UCSD-AML1 (cell line): ENCODE measurements around the gene CLIC3.

Experiments
- DNase-seq: peaks from one replicate; lab custom pipeline; 2025; ENCODE audit not compliant: unreplicated experiment; lab: John Stamatoyannopoulos, UW

Gene CLIC3

GRCh38 chr9:137004285-137004684 is 7.9 kb upstream of the CLIC3 start:
- DNase-seq = peak; percentile 22

- DNase-seq = no peak
Measured at GRCh38 chr9:137002646-137003041, 6.3 kb upstream of the CLIC3 start.

- no peak for DNase-seq
Measured at GRCh38 chr9:137001857-137002645, 5.7 kb upstream of the CLIC3 start.

GRCh38 chr9:137000177-137000930 is 4.0 kb upstream of the CLIC3 start:
- no peak for DNase-seq

- DNase-seq = peak; percentile 76
Measured at GRCh38 chr9:136997830-136998234, 1.5 kb upstream of the CLIC3 start.

- DNase-seq = no peak
Measured at GRCh38 chr9:136997371-136997770, 1.0 kb upstream of the CLIC3 start.

GRCh38 chr9:136995772-136996311 is 526 bp downstream of the CLIC3 start:
- no peak for DNase-seq

- DNase-seq = no peak
Measured at GRCh38 chr9:136995362-136995761, 1.0 kb downstream of the CLIC3 start.

- DNase-seq = no peak
Measured at GRCh38 chr9:136994888-136995230, 1.5 kb downstream of the CLIC3 start.

- no peak for DNase-seq
Measured at GRCh38 chr9:136994180-136994887, 2.0 kb downstream of the CLIC3 start.

- DNase-seq = no peak
Measured at GRCh38 chr9:136992819-136993369, 3.5 kb downstream of the CLIC3 start.

- DNase-seq = peak; percentile 91
Measured at GRCh38 chr9:136991993-136992818, 4.2 kb downstream of the CLIC3 start, which contains the start of gene PAXX. Gene PAXX (plus strand): TSS chr9:136992422. CDS start chr9:136992444, 22 bp downstream.

- DNase-seq = no peak
Measured at GRCh38 chr9:136990242-136990911, 6.0 kb downstream of the CLIC3 start.

GRCh38 chr9:136988872-136989271 is 7.5 kb downstream of the CLIC3 start:
- DNase-seq = no peak

GRCh38 chr9:136985853-136986252 is 10.5 kb downstream of the CLIC3 start:
- DNase-seq = no peak

- DNase-seq = no peak
Measured at GRCh38 chr9:136985027-136985602, 11.3 kb downstream of the CLIC3 start.

- DNase-seq = no peak
Measured at GRCh38 chr9:136984464-136985026, 11.8 kb downstream of the CLIC3 start.

GRCh38 chr9:136983656-136984314 is 12.6 kb downstream of the CLIC3 start:
- no peak for DNase-seq

- DNase-seq = no peak
Measured at GRCh38 chr9:136983167-136983566, 13.2 kb downstream of the CLIC3 start.
